GM18861 (cell line): ENCODE measurements around the gene SLC4A5.
A peak's percentile ranks its signal among the peaks of the same experiment; 100 is the strongest.
"Not testable (repeated sequence)": the region's sequence is repeated elsewhere in the genome, so short reads cannot be mapped to it uniquely, and the experiment has no call there.

Source experiments
- ATAC-seq: cut with Tn5 transposase; IDR thresholded peaks from one replicate; pipeline ENCODE4 v1.9.1; 2021; ENCODE audit not compliant: unreplicated experiment

The SLC4A5 gene

DNA sequence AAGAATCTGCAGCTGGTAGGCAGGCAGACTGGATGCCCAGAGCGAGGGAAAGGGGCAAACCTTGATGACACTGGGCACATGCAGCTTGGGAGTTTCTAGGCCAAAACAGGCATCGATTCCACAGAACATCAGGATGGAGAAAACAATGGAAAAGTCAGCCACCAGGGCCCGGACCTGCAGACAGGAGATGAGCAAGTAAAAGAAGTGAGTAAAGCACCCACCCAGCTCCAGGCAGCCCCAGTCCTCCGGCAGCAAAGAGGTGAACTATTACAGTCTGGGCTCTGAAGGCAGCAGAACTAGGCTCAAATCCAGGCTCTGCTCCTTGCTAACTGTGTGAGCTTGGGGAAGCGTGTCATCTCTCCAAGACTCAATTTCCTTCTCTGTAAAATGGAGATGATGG, 108.2 kb downstream of the SLC4A5 start:
- ATAC-seq: no peak

DNA sequence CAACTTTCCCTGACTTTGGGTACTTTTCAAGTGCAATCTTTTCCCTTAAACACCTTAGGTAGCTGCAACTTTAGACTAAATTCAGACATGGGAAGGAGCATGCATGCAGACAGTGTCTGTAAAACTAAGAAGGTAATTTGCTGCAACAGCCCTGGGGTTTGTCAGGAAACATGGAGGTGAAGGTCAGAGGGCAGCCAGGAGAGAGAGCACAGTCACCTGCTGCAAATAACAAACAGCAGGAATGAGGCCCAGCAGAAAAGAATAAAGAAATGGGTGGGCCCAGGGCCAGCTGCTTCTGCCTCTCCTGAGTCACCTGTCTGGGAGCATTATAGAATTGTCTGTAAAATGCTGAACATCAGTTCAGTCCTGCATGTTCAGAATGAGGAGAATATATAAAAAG, 109.6 kb downstream of the SLC4A5 start:
- ATAC-seq: no peak

DNA sequence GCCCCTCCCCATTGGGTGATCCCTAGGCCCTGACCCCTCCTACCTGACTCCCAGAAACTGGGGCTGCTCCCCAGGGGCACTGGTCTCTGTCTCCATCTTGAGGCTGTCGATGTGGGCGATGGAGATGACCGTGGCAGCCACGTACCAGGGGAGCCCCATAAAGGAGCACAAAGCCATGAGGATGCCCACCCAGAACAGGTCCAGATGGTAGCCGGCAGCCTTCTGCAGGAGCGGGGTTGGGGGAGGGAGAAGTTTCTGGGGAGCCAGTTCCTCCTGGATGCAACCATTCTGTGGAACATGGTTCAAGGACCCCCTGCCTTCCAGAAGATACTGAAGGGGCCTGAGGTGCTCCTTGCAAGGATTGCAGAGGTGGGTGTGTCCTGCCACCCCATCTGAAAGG, 110.8 kb downstream of the SLC4A5 start:
- ATAC-seq: no peak

DNA sequence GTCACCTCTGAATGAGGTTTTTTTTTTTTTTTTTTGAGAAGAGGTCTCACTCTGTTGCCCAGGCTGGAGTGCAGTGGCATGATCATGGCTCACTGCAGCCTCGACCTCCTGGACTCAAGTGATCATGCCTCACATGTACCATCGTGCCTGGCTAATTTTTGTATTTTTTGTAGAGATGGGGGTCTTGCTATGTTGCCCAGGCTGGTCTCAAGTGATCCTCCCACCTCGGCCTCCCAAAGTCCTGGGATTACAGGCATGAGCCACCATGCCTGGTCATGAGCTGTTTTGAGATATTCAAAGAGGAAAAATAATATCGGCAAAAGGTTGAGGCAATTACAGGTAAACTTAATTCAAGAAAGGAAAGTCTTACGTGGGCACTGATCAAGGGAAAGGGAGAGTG, 113.4 kb downstream of the SLC4A5 start:
- ATAC-seq: not testable (repeated sequence)

DNA sequence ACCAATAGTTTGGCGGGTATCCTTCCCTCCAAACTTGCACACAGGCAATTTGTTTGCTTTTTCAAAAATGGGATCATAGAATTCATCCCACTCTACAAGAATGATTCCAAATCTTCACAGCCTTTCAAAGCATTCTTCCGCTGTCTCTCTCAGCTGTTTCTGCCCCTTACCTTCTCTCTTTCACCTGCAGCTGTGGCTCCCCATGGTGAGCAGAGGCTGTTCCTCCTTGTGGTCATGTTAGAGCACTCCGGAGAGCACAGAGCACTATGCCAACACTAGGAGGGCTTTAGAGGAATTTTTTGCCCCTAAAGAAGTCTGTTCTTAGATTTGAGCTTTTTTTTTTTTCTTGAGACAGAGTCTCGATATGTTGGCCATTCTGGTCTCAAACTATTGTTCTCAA, 114.4 kb downstream of the SLC4A5 start:
- ATAC-seq: no peak

DNA sequence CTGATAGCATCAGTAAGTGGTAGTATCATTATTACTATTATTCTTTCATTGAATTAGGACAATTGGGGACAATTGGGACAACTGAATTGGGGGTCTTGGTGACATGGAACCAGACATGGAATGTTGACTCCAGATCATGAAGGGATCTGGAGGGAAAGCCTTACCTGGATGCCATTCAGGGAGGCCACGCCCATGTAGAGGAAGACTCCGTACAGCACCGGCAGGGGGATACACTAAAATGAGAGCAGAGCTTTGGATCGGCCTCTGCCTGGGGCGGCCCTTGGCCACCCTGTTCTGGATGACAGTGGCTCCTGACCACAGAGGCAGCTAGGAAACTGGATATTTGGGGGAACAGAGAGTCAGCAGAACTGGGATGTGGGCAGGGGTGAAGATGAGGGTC, 115.6 kb downstream of the SLC4A5 start:
- no peak for ATAC-seq

DNA sequence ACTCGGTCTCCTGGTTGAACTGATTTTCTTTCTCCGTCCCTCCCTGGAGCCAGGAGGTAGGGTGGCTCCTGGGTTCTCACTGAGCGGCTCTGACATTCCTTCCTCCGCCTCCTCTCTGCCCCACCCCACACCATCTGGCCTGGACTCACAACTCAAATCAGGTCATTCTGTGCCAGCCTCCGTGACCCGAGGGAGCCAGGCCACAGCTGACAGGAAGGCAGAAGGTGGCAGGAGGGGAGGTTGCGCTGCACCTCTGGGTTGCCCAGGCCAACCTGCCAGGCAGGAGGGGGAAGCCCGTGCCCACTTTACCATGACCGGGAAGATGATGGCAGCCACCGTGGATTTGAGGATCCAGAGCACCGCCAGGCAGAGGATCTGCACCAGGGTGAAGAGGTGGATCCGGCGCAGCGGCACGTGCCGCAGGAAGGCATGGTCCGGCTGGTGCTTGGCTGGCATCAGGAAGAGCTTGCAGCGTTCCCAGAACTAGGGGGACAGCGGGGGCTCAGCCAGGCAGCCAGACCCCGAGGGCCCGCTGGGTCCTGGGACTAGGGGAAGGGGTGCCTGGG, 116.5 kb downstream of the SLC4A5 start:
- no peak for ATAC-seq

DNA sequence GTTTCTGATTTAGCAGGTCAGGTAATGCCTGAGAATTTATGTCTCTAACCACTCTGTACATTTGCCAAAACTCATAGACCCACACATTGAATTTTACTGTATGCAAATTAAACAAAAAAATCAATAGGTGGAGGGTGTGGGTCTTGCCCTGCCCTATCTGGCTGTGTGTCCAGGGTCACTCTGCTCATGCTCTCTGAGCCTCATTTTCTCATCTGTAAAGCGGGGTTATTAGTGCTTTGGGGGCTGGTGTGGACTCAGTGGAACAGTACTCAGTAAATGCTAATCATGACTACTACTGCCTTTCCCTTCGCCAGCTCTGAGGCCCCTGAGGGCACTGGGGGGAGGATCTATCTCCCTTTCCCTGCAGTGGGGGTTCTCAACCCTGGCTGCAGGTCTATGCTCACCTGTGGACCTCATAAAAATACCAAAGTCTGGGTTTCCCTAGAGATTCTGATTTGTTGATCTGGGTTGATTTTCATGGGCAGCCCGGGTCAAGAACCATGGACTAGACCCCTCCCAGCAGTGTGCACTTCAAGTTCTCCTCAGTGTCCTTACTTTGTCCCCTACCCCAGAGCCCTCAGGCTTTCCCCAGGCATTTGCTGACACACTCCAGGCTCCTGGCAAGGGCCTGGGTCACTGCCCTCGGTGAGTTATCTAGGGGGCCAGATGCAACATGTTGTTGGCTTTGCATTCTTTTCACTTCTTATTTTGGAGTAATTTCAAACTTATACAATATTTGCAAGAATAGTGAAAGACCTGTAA, 117.3 kb downstream of the SLC4A5 start:
- no peak for ATAC-seq

DNA sequence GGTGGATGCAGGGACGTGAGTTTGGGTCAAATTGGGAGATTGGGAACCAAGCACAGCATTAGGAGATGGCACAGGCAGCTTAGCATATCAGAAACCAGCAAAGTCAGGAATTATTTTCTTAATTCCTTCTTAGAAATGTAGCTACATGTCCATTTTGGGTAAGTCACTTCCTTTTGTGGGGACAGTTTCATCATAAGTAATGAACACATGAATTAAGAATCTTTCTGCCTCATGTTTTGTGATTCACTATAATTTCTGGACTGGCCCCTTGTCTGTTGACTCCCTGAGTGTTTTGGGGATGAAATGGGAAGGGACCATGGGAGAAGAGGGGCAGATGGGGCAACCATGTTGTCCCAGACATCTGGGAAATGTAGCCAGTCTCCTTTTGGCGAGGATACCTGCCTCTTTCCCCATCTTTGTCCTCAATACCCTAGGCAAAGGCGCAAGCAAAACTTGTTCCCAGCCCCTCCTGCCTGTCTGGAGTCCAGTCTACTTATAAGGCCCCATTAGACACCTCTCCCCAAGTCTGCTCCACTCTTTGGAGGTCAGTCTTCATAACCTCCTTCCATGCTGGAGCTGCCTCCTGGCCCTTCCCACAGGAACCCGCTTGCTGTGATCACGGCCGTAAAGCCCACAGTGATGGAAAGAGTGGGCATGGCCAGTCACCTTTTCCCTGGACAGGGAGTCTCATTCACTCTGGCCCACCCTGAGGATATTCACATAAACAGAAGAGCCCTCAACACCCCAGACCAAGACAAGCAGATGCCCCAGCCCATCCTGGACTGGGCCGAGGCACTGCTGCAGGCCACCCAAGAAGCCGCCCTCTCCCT, 119.1 kb downstream of the SLC4A5 start:
- no peak for ATAC-seq

DNA sequence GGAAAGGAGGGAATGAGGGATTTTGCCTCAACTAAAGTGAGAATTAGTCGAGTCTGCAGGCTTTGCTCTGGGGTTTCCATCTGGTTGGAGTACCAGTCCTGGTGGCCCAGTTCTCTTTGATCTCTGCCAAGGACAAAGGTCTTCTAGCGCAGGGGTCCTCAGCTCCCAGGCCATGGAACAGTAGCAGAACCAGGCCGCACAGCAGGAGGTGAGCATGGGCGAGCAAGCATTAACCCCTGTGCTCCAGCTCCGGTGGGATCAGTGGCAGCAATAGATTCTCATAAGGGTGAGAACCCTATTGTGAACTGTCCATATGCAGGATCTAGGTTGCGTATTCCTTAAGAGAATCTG, 120.9 kb downstream of the SLC4A5 start:
- ATAC-seq: no peak

DNA sequence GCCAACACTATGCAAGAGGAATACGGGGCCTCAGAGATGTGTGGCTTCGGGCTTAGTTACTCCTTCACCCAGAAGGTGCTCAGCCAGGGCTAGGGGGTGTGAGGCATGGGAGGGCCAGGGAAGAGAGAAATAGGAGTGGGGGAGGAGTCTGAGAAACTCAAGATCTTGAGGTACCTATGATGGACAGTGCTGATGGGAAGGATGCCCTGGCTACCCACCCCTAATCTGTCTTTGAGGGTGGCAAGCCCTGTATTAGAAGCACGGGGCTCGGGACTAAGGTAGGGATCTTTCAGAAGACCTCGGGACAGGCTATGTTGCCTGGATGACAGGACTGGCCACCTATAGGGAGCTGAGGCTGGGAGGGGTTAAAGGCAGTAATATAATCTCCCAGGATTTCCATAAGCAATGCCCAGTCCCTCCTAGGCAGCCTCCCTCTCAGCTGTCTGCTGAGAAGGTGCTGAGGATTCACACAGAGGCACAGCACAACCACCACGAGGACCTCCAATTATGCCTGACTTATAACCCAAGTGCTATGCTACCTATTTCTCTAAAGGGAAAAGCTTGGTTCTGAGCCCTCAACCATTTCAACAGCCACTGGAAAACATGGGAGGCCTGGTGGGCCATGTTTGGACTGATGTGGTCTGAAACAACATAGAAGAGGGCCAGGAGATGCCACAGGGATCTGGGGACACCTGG, 121.5 kb downstream of the SLC4A5 start:
- no peak for ATAC-seq

DNA sequence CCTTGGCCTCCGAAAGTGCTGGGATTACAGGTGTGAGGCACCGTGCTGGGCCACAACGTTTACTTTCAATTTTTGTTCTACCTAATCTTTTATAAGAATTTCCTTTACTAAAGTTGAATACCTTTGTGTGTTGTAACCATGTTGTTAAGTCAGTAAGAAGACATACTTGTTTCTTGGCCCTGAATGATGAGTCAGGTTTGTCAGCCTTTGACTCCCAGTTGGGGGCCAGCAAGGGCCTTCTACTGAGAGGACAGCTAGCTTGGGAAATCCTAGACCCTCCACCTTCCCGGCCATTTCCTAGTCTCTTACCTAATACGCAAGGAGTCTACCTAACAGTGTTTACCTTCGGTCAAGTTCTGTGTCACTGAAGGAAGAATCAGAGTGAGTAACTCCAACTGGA, 122.1 kb downstream of the SLC4A5 start:
- ATAC-seq: no peak

DNA sequence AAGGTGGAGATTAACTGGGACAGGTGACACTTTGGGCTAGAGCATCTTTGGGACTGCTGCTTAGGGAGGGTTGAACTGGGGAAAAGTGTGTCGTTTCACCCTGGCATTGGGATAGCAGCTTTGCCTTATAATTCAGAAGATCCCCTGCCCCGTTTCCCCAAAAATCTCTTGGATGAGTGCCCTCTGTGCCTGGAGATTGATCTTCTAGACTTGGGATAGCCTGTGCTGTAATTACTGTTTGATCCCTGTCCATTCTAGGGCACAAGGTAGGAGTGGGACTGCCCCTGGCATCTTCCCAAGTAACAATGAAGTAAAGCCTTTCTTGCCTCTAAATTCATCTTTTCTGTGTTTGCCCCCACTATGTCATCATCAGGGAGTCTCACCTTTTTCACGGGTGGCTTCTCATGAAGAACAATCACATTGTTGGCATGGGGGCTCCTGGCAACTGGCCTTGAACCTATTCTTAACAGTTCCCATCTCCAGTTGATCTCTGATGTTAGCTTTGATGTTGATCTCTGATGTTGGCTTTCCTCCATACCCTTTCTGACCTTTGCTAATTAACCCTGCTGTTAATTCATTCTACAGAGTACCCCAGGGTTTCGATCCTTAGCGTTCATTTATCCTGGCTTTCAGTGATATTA, 123.2 kb downstream of the SLC4A5 start:
- no peak for ATAC-seq

DNA sequence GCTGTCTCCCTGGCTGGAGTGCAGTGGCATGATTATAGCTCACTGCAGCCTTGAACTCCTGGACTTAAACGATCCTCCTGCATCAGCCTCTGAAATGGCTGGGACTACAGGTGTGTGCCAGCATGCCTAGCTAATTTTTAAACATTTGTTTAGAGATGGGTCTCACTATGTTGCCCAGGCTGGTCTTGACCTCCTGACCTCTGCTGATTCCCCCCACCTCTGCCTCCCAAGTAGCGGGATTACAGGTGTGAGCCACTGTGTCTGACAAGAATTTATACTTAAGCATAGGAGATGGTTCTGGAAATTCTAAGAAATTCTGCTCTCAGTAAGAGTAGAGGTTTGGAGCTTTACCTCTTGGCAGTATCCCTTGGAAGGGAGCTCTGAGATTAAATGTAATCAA, 126.6 kb downstream of the SLC4A5 start:
- ATAC-seq: no peak

DNA sequence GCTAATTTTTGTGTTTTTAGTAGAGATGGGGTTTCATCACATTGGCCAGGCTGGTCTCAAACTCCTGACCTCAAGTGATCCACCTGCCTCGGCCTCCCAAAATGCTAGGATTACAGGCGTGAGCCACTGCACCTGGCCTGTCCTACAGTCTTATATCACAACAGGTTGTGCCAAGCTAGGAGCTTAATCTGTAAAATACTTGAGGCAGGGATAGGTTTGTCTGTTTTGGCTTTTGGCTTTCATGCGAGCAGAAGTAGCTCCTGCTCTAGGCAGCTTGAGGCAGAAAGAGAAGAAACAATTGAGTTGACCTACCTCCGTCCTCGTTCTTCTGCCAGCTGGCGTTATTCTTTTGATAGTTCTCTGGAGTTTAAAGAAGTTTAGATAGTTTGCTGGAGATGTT, 127.4 kb downstream of the SLC4A5 start:
- ATAC-seq: not testable (repeated sequence)

DNA sequence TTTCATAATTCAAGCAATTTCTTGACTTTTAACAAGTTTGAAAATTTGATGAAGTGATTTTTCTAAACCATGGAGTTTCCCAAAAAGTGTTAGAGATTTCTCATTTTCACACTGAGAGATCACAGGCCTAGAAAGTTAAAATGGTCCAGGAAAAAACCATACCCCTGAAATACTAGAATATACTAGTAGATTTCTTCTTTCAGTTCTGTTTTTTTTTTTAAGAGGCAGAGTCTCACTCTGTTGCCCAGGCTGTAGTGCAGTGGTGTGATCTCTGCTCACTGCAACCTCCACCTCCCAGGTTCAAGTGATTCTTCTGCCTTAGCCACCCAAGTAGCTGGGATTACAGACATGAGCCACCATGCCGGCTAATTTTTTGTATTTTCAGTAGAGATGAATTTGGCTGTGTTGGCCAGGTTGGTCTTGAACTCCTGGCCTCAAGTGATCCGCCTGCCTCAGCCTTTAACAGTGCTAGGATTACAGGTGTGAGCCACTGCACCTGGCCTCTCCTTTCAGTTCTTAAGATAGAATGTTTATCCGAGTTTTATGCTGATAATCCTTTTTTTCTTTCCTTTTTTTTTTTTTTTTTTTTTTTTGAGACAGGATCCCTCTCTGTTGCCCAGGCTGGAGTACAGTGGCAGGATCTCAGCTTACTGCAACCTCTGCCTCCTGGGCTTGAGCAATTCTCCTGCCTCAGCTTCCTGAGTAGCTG, 130.4 kb downstream of the SLC4A5 start:
- ATAC-seq: no peak

DNA sequence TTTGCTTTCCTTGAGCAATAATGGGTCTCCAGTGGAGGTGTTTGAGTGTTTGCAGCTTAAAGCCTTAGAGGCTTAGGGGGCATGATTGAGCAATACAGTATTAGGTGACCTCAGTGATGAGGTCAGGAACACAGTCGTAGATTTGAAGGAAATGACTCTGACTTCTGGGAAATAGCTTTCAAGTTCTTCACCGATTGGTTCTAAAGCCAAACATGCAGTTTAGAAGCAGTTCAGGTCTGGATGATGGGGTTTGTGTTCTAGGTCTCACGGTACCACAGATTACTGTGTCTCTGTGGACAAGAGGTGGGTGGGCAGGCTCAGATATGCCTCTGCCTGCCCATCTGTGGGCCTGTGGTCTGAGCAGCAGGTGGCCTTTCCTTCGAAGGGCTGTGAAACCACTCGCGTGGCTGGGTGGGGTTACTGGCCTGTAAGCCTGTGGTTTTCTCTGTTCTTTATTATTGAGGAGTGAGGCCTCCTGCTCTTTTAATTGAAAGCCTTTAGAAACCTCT, 137.0 kb downstream of the SLC4A5 start:
- peak; percentile 65 for ATAC-seq

DNA sequence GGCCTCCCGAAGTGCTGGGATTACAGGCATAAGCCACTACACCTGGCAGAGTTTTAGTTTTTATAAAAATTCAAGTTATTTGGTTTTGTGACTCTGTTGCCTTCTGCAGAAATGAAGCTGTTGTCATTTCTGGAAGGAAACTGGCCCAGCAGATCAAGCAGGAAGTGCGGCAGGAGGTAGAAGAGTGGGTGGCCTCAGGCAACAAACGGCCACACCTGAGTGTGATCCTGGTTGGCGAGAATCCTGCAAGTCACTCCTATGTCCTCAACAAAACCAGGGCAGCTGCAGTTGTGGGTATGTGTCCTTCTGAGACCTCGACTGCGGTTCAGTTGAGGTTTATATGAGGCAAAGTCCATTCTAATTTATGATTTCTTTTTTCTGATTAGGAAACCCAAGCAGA, 137.6 kb downstream of the SLC4A5 start:
- no peak for ATAC-seq

DNA sequence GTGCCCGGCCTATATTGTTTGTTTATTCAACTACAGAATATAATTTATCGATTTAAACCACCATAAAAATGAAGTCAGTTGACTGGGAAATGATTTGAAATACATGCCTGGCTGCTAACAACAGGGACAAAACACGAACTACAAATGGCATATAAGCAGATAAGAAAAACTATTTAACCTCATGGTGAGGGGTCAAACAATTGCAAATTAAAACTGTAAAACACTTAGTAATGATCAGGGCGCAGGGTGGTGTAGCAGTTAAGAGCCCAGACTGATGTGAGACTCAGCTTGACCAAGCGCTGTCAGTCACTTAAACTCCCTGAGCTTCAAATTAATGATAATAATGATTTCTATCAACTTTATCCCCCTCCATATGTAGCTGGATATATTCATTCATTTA, 138.1 kb downstream of the SLC4A5 start:
- ATAC-seq: no peak

DNA sequence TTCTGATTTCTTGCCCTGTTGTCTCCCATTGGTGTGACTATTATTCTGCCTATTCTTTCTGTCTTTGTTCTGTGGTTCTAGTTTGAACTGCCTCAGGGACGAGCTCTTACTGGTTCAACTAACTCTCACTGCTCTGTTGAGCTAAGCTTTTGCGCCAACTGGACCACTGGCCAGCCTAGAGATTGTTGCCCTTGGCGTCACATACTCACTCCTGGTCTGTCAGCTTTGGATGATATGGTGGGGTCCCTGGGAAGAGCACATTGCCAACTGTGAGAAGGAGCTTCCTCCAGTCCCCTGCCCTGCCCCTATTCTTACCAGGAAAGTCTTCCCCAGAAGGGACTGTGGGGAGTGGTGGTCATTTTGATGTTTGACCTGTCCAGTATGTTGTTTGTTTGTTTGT, 138.8 kb downstream of the SLC4A5 start:
- no peak for ATAC-seq
